NCI-H187 (cell line): ENCODE data around the gene LIX1.
"Not testable (repeated sequence)": the region's sequence is repeated elsewhere in the genome, so short reads cannot be mapped to it uniquely, and the experiment has no call there.

ENCODE experiments used
- DNase-seq, 2 experiments: peaks; one replicate each; lab custom pipeline; 2025; lab: John Stamatoyannopoulos, UW

The LIX1 gene

DNA sequence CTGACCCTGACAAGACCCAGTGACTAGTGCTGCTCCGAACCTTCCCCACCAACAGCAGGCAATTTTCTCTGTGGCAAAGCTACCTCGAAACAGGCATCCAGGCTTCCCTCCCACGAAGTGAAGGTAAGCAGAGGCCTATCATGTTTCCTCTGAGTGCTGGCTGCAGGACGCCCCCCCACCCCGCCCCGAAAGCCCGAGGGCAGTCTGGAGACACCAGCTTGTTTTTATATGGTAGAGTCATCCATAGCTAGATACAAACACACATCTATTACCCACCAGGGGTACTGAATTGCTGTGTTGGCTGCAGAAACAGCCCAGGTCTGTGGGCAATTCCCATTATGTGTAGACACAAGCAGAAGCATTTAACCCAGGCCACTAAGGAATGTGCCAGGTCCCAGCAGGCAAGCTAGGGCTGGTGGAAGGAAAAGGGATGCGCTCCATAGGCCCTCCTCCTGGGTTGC is 40.4 kb downstream of the LIX1 start:
- DNase-seq: no peak

DNA sequence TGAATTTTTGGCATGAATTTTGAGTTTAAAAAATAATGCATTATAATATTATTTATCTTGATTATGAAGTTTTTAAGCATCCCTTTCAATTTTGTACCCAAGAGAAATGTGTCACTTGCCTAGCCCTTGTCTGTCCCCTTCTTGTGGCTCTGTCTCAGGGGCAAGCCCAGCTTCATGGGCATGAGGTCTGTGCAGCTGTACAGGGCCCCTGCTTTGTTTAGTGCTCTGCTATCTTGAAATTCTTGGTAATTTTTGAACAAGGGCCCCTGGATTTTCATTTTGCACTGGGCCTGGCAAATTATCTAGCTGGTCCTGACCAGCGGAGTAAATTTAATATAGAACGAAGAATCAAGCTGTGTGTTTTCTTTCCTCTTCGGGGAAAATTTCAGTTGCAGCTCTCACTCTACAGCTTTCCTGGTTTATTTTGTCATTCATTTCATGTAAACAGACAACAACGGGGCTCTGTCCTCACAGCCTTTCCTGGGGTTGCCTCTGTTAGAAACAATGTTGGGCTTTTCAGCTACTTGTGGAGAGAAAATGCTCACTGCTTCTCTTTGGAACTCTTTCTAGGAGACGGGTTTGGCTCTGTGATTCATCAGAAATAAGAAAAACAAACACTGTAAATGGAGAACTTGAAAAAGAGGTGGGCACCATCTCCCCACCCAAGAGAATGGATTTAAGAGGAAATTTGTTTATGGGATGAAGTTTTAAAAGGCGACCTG is 41.1 kb downstream of the LIX1 start:
- no peak for DNase-seq

DNA sequence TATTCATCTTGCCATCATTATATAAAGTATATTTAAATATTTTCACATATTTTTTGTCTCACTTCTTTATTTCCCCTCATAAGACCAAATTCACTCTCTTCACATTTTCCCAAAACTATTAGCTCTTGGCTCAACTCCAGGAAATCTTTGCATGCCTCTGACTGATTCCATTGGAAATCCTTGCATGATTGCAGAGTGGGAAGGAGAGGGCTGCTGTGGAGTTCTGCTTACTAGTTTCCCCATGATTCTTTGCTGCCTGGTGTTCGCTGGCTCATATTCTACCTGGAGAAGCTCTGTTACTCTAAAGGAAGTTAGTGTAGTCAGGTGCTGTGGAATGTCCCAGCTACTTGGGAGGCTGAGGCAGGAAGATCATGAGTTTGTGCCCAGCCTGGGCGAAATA is 41.9 kb downstream of the LIX1 start:
- no peak for DNase-seq

DNA sequence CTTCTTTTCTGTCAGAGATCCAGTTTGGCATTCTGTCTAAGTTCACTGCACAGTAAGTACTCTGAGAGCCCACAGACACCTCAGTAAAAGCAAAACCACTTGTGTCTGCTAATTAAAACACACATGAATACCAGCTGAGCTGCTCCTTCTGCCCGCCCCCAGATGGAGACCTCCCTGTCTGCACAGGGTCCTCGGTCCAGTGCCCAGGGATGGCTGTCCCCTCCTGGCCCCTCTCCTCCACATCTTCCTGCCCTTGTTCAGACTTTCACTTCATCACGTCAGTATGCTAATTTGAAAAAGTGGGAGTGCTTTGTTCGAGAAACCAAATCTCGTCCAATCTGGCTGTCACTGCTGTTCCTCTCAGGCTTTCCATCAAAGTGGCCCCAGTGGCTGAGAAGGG is 43.5 kb downstream of the LIX1 start:
- DNase-seq: no peak

DNA sequence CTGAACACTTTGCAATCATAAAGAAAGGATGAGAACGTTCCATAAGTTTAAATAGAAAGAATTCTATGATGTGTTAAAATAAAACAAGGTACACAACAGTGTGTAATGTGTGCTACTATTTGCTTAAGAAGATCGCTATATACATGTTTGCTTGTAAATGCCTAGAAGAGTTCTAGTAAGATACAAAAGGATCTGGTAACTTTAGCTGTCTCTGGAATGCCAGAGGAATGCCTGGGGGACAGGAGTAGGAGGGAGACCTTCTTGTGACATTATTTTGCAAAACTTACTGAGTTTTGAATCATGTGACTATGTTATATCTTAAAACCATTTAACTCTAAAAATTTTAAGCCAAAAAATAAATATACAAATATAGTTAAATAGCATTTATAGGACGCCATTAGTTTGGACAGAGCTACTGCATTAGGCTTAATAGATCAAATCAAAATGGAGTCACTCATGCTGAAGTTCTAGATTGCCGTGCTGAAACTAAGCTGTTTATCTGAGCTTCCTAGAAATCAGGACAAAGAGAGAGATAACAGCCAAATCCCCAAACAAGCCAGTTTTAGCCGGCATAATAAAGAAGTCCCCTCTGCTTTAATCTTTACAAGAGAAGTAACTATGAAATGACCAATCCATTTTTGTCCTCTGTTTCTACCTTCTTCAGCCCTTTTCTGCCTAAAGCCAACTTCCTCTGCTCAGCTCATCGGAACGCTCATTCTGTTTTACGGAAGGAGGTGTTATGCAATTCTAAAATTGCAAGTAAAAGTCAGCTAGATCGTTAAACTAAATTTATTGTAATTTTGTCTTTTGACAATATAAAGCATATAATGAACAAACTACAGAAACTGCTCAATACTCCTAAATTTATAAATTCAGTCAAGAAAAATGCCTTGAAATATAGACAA is 44.8 kb downstream of the LIX1 start:
- no peak for DNase-seq

DNA sequence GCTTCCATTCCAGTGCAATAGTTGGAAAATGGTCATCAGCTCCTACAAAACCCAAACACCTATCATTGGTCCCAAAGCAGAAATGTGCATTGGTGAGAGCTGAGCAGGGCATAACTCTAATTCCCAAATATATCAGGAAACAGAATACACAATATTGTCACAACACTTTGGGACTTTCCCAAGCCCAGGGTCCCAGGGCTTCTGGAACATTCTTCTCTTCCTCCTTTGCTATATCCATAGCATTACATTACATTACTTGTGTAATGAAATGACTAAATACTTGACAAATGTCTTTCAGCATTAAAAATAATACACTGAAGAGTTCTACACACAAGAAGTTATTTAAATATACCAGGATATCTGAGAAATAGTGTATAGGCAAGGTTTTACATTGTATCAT is 45.6 kb downstream of the LIX1 start:
- no peak for DNase-seq

DNA sequence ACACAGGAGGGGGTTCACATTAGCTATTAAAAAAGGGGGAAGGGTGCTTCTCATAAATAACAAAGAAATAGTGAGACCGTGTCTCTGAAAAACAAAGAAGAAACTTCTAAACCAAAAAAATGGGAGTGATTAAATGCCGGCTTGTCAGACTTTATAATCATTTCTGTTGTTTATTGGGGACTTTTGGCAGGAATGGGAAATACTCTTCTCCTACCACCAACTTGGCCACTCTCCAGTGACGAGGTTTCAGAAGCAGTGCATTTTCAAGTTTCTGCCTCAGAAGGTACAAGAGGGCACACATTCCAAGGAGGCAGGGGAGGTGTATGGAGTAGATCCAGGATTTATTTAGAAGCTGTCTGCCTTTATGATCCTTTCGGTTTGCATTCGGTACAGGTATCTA is 46.2 kb downstream of the LIX1 start:
- DNase-seq: no peak

DNA sequence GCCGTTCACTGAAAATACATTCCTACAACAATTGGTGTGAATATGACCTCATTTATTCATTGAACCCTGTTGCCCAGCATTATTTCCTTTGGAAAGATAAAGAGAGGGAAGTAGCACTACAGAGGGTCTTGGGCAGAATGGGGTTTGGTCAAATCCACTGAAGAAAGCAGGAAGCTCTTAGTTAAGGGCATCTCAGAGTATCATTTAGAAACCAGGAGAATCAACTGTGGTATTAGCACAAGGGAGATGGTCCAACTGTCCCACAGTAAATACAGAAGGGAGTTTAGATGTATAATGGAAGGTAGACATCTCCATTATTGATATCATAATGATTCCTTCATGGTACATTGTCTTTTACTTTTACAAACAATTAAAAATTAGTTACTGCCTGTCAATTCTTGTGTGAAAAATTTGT is 47.1 kb downstream of the LIX1 start:
- DNase-seq: no peak

DNA sequence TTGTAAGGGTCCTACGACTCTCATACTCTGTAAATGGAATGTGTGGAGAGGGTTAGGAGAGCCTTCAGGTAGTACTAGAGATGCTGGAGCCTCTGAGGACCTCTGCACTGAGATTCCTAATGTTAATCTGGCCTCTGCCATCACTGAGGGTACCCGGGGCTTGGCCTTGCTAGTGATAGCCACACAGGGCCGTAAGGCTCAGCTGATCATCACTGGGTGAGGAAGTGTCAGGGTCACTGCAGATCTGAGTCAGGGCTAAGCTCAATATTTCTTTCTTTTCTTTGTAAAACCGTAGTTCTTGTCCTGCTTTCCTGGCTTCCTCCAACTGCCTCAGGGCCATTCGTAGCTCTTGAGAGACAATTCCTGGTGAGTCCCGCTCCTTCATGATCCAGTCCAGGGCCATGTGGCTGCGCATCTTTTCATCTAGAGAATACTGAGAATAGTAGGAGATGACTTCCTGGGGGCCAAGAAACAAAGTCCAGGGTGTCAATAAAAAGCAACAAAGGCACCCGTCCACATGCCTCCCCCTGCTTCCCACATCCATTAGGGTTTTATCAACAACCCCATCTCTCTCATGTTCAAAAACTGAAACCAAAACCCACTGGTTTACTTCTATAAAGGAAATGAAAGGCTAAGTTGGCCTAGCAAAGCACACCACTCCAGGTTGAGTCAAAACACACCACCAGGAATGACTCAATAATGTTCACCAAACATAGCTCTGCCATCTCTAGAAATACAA is 47.7 kb downstream of the LIX1 start:
- DNase-seq: no peak

DNA sequence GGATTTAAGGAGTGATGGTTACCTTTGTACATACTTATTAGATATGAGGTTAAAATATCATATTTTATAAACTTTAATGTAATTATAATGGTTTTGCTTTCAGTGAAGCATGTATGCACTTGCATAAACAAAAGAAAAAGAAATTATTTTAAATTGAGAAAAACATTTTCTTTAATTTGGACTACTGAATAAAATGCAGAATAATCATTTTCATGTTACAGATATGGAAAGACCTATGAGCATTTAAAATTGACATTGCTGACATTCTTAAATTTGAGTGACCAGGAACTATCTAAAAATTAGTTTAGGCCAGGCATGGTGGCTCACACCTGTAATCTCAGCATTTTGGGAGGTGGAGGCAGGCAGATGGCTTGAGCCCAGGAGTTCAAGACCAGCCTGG is 49.2 kb downstream of the LIX1 start:
- DNase-seq: no peak

DNA sequence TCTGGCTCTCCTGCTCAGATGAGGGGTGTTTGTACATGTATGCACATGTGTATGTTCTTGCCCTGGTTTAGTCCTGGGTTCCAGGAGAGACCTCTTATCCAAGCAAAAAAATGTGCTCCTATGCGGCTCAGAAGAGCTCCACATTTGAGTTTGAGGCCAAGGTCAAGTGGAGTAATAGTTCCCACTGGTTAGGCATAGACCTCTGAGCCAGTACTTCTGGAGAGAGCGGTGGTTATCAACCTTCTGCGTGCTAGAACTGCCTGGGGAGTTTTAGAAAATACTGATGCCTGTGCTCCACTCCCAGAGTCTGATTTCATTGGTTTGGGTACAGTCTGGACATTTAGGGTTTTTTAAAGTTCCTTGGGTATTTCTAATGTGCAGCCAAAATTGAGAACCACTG is 51.5 kb downstream of the LIX1 start:
- no peak for DNase-seq

DNA sequence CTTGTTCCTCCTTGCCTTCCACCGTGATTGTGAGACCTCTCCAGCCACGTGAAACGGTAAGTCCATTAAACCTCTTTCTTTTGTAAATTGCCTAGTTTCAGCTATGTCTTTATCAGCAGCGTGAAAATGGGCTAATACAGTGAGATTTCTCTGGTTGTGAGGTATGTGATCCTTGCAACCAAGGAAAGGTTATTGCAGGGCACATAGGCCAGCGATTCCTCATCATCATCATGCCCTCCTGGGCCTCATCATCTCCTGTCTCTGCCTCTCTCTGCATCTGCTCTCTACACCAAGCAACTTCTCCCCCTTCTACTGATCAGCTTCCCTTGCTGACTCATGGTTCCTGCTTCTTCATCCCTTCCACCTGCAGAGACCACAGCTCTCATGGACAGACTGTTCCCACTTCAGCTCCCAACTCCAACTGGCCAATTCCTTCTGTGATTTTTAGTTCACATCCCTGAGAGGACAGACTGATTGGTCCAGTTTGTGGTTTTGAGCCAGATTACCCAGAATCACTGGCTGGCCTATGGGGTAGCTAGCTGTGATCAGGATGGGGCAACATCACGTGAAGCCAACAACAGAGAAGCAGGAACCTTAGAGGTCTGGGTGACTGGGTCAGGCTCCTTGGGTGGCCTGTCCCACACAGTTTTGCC is 53.1 kb downstream of the LIX1 start:
- DNase-seq: no peak

DNA sequence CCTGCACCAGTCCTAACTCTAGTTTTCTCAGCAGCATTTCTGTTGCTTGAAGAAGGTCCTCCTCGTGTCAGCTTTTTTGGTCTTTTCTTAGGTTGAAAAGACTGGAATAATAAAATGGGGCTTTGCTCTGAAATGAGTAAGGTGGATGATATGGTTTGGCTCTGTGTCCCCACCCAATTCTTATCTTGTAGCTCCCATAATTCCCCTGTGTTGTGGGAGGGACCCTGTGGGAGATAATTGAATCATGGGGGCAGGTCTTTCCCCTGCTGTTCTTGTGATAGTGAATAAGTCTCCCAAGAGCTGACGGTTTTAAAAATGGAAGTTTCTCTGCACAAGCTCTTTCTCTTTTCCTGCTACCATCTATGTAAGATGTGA is 53.6 kb downstream of the LIX1 start:
- DNase-seq: no peak

DNA sequence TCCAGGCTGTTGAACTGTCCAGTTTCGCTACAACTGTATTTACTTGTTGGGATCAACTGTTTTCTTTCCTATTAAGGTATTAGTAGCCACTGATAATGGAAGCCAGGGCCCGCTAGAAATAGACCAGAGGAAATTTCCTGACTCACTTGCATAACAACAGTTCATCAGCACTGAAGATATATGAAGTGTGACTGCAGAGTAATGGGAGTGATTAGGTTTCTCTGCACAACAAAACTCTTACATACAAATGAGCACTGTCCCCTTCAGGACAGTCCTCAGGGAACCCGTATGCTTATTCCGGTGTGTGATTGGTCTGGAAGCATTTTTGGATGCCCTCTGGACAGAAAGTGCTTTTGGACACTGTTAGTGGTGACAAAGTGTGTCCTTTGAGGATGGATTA is 55.3 kb downstream of the LIX1 start:
- no peak for DNase-seq

DNA sequence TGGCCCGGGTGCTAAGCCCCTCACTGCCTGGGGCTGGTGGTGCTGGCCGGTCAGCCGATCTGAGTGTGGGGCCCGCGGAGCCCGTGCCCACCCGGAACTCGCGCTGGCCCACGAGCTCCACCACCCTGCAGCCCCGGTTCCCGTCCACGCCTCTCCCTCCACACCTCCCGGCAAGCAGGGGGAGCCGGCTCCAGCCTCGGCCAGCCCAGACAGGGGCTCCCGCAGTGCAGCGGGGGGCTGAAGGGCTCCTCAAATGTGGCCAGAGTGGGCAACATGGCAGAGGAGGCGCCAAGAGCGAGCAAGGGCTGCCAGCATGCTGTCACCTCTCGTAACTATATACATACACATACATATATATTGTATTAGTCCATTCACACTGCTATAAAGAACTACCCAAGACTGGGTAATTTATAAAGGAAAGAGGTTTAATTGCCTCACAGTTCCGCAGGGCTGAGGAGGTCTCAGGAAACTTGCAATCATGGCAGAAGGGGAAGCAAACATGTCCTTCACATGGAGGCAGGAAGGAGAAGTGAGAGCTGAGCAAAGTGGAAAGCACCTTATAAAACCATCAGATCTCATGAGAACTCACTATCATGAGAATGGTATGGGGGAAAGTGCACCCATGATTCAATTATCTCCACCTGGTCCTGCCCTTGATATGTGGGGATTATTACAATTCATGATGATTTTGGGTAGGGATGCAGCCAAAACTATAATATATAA is 56.8 kb downstream of the LIX1 start:
- DNase-seq: no peak

DNA sequence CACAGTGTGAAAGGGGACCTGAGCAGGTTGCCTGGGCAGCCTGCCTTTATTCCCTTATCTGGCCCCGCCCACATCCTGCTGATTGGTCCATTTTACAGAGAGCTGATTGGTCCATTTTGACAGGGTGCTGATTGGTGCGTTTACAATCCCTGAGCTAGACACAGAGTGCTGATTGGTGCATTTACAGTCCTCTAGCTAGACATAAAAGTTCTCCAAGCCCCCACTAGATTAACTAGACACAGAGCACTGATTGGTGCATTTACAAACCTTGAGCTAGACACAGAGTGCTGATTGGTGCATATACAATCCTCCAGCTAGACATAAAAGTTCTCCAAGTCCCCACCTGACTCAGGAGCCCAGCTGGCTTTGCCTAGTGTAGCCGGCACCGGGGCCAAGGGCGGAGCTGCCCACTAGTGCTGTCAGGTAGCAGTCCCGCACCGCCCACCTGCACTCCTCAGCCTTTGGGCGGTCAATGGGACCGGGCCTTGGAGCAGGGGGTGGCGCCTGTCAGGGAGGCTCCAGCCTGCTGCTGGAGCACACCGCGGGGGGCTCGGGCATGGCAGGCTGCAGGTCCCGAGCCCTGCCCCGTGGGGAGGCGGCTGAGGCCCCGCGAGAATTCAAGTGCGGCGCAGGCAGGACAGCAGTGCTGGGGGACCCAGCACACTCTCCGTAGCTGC is 57.5 kb downstream of the LIX1 start:
- not testable (repeated sequence) for DNase-seq

DNA sequence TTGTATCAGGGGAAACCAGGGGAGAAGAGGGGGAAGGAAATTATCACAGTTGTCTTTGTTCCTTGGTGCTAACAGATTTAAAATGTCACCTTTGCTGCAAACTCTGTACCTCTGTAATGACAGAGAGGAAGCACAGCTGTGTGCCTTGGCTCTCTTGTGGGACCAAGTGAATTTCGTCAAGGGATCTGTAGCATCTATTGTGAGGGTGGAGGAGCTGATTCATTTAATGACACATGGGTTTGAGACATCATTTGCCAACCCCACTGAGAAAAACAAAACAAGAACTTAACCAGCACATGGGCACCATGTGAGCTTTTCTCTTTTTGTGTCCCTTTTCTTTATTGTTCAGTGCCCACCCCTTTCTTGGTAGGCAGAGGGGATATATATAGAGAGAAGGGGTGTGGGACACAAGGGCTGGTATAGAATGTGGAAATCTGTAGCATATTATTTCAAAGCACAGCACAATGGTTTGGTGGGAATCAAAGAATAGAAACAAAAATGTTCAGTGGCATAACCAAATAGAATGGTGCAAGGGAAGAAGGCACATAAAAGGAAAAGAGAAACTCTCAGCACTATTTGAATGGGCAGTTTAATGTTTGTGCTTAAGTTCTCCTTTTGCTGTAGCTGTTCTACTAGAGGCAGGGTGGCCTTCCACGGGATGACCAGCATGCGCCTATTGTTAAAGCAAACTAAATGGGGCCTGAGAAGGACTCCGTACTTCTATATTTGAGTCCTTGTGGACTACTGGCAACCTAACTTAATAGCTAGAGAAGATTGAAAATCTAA is 63.3 kb downstream of the LIX1 start:
- no peak for DNase-seq

DNA sequence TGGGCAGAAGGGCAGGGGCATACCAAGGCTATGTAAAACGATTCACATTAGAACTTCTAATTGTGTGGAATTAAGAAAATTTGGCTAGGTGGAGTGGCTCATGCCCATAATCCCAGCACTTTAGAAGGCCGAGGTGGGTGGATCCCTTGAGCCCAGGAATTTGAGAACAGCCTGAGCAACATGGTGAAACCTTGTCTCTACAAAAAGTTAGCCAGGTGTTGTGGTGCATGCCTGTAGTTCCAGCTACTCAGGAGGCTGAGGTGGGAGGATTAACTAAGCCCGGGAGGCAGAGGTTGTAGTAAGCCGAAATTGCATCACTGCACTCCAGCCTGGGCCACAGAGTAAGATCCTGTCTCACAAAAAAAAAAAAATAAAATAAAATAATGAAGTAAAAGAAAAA is 65.2 kb downstream of the LIX1 start:
- DNase-seq: no peak

DNA sequence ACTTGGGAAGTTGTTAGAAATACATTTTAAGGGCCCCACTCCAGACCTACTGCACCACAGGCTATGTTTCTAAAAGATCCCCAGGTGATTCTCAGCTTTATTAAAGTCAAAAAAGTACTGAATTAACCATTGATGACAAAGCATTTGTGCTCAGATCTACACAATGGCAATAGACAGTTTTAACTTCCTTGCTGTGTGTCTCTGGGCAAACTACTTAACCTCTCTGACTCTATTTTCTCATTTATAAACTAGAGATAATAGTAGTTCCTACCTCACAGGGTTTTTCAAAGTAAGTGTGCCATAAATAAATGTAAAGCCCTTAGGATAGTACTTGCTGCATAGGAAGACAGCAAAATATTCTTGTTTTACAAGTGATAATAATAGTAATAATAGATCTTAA is 66.3 kb downstream of the LIX1 start:
- no peak for DNase-seq

DNA sequence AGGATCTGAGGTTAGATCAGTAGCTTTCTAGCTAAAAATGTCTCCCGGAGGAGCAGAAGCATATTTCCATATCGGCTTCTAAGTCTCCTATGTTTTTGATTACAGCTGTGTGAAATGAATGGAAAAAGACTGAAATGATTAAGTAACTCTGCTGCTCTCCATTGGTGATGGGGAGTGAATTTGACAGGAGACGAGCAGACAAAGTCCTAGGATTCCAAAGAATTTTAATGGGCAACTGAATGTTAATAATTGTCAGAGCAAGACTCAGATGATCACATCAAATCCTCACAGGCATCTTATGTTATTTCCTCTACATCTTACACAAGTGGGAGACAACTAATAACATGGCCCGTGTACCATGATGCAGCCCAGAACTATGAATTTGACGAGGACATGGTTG is 66.8 kb downstream of the LIX1 start:
- no peak for DNase-seq
